Pulmonary artery endothelial cell (primary cell): ENCODE measurements around the gene ADAM19. TPM values are rescaled to one million over a fixed set of nuclear protein-coding genes. Genes with fewer than 3 reads are reported as not detected.
A peak's percentile ranks its signal among the peaks of the same experiment; 100 is the strongest.
"Not testable (repeated sequence)": the region's sequence is repeated elsewhere in the genome, so short reads cannot be mapped to it uniquely, and the experiment has no call there.

Experiments
- DNase-seq: peaks from one replicate; pipeline ENCODE4 v3.0.0-alpha.2; 2011; ENCODE audit warnings: low read depth, low spot score
- total RNA-seq: library from RNA; depleted of rRNA; stranded (reverse); fragments of >200 nt; gene quantifications from 2 replicates; pipeline ENCODE4 v1.2.3, GENCODE V29; 2014

The ADAM19 gene
- total RNA-seq, 1 donor from 2014 or later, result 33.2 TPM

DNA sequence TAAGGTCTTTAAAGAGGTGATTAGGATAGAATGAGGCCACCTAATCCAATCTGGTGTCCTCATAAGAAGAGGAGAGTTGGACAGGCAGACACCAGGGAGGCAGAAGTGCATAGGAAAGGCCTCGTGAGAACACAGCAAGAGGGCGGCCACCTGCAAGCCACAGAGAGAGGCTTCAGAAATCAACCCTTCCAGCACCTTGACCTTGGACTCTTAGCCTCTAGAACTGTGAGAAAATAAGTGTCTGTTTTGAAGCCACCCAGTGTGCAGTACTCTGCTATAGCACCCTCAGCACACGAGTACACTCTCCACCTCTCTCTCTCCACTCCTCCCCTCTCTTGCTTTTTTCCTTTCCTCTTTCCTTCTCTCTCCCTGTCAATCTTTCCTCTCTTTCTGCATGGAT, 88.7 kb downstream of the ADAM19 start:
- DNase-seq, result no peak

DNA sequence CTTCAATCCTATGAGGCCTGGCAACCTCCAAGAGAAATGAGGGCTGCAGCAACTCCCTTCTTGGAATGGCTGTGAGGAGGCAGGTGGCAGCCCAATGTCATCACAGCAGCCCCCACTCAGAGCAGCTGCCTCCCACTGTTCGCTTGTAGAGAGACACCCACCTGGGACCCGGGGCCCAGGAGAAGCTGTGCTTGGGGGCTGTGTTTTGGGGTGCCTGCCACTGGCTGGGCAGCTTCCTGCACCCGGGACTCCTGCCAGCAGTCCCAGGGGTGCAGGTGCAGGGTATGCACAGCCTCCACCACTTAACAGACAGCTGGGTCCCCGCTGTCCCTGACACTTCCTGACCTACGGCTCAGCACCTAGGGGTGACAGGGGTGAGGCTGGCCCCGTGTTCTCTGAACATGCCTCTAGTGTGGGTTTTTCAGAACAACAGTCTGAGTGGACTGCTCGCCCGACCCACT, 89.3 kb downstream of the ADAM19 start:
- no peak for DNase-seq

DNA sequence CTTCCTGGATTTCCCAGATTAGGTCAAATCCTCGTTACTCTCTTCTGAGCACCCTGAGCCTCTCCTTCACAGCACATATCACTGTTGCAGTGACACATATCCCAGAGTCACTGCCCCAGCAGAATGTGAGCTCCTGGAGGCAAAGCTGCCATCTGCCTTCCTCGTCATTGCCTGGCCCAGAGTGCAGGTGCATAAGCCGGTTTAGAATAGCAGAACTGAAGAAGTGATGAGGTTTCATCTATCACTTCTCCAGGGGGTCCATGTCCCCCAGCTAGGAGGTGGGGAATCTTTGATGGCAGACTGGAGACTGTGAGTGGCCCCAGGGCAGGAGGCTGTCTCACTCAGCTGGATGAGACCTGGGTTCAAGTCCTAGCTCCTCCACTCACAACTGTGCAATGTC, 89.8 kb downstream of the ADAM19 start:
- no peak for DNase-seq

DNA sequence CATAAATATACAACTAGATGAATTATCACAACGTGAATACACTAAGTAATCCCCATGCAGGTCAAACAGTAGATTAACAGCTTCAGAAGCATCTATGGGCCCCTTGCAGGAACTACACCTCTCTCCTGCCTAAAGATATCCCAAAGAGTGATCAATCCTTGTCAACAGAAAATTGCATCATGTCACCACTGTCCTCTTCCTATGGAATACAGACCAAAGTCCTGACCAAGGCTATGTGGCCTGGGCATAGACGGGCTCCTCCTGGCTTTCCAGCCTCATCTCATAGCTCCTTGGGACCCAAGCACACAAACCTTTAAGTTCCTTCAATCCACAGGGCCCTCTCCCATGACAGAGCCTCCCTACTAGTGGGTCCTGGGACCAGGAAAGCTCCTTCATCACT, 90.2 kb downstream of the ADAM19 start:
- DNase-seq, result no peak

DNA sequence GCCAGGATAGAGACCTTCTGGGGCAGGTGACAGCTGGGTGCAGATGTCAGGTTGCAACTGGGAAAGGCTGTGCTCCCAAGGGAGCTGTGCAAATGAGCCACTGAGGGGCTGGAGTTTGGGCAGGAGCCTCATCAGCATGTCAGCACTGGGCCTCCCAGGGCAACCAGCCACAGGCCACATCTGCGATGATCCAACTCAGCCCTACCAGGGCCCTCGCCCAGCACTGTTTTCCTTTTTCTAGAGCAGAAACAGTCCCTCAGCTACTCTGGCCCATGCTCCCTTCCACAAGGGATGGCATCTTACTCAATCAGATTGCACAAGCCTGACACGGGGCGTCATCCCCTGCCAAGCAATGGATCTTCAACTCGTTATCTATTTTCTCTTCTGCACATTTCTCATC, 90.8 kb downstream of the ADAM19 start:
- DNase-seq, result no peak

DNA sequence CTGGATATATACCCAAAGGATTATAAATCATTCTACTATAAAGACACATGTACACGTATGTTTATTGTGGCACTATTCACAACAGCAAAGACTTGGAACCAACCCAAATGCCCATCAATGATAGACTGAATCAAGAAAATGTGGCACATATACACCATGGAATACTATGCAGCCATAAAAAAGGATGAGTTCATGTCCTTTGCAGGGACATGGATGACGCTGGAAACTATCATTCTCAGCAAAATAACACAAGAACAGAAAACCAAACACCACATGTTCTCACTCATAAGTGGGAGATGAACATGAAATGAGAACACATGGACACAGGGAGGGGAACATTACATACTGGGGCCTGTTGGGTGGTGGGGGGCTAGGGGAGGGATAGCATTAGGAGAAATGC, 92.9 kb downstream of the ADAM19 start:
- not testable (repeated sequence) for DNase-seq

DNA sequence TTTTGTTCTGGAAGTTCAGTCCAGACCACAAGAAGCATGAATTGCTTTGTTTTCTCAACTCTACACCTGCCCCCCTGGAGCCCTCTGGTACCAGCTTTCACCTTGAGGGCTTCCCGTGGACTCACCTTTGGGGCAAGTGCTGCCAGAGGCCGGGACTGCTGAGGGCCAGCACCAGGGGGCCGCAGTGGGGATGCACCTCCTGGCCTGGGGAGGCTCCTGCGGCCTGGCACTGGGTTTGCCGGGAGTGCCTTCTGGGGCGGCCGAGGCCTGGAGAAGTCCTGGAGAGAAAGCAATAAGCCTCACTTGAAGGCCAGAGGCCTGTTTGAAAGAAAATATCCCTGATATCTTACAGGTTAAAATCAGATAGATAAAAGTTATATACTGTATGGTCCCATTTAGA, 93.9 kb downstream of the ADAM19 start:
- no peak for DNase-seq

DNA sequence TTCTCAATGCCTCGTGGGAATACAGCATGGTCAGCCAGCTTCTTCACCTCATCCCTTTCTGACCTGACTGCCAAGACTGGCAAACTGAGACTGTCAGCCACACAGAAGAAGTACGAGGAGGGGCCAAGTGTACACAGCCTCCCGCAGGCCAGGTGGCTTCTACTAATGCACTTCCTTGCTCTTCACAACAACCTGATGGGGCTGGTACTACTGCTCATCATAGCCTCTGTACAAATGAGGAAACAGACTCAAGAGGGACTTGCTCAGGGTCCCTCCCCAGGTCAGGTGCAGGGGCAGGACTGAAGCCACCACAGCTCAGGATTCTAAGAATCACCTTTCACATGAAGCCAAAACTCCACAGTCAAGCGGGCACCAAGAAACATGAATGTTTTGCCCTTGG, 94.3 kb downstream of the ADAM19 start:
- no peak for DNase-seq

DNA sequence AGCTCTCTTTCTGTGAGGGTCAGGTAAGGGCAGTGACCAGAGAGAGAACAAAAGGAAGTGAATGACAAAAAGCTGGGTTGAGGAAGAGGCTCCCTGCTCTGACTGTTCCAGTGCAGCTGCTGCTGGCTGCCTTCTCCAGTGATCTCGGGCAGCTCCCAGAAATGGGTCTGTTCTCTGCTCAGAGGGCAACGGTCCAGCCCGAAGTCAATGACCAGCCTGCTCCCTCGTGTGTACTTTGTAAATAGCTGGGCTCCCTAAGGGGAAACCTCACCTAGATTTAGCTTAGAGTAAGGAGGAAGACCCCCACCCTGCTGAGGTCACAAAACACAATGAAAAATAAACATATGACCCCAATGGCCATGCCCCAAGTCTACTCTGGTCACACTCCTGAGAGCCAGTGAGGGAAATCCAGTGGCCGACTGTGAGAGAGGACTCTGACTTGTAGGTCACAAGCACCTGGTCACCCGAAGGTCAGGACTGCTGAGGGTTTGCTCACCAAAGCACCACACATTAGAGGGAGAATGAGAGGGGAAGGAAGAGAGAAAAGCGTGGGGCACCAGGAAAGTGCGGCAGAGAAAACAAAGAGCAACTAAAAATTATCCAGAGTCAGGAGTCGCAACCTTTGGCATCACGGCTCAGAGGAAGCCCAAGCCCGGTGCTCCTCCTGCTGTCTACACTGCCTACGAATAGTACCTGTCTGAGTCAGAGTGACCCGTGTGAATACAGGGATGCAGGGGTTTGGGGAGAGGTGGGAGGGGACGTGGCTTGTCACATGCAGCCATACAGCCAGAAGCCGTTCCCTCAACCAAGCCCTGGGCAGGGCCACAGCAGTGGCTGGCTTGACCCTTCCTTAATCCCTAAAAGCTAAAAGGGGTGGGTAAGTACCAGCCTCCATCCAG, 95.7 kb downstream of the ADAM19 start:
- no peak for DNase-seq

DNA sequence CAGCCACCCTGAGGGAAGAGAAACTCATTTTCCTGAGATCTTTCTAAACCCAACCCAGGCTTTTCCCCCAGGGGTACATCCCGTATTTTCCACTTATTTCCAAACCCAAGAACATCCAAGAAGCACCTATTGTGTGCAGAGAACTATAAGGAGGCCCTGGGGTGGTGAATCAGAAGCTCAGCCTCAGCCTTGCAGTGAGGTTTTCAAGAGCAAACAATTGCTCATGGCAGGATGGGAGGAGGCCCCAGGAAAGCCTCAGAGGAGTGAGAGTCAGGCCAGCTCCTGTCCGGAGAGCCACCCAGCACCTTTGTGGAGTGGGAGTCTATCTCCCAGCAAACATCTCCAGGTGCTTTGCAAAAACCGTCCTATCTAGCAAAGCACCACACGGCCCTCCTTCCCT, 96.4 kb downstream of the ADAM19 start:
- no peak for DNase-seq

DNA sequence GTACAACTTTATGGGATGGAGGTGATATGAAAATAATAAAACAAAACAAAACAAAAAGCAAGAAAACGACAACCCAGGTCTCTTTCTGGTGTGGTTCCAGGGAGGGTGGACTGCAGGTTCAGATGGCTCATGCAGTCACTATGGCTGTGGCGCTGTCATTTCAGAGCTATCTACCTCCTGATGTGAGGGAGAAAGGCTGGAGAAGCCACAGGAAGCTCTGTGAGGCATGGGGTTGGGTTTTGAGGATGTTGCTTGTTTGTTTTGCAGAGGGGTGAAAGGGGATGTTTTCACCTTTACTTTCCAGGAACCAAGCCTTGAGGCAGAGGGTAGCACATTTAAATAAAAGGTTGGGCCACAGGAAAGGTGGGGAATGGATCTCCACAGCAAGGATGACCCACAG, 96.8 kb downstream of the ADAM19 start:
- no peak for DNase-seq

DNA sequence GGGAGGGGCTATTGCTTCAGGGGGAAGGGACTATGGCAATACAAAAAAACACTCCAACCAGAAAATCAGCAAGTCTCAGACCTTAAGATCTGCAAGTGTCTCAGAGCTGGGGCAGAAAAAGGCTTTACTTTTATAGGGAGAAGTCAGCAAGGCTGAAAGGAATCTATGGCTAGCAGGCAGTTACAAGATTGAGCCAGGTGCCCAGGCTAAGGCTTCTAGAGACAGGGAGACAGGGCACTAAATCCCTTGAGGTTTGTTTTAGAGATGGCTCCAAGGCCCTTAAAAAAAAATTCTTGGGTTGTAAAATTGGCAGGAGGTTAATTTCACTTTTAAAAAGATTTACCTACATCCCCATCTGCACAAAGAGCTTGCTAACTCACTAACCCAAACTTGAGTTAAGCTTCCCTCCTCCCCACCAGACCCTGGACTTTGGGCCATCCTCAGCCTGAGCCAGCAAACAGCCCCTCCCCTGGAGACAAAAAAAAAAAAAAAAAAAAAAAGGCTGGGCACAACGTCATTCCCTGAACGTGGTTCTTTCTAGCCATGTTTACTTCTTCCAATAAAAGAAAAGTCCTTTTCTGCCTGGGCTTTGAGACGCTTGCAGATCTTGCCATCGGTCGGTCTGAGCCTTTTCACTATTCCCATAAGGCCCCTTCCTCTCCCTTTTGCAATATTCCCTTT, 97.6 kb downstream of the ADAM19 start:
- no peak for DNase-seq

DNA sequence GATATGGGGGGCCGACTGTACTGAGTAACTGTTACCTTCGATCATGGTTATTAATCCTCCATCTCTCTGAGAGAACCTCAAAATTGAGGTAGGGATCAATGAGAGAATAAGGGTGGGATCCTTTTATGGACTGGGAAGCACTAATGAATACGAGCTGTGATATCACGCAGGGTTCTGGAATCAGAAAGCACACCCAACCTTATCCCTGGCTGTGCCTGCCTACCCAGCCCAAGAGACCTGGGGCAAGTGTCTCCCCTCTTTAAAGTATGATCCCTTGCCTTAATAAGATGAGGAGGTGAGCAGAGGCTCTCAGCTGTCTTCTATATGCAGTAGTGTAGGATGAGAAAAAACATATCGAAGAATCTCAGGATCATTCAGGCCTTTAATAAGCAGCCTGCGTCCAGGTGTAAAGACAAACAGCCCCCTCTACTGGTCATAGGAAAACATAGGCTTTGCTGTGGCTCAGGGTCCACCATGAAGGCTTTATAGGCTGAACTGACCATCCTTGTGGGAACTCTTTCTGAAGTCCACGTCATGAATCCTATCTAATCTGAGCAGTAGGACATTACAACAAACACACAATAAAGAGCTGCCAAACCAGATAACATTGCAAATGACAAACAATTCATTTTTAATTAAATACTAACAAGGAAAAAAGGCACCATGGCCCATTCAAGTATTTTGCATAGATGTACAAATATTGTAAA, 98.7 kb downstream of the ADAM19 start:
- peak; percentile 13 for DNase-seq

DNA sequence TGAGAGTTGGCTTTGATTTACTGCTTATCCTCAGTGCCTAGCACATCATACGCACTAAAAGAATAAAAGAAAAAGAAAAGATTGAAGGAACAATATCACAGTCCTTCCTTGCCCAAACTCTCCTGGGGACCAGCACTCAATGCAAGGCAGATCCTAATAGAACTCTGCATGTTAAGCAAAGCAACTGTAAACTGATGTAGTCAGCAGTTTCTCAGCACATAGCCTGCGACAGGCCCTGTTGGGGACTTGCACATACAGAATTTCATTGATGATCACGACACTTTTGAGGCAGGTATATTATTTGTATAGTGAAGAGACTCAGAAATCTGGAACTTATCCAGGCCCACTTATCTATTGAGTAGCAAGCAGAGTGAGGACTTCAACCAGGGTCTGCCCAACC, 100.1 kb downstream of the ADAM19 start:
- no peak for DNase-seq

DNA sequence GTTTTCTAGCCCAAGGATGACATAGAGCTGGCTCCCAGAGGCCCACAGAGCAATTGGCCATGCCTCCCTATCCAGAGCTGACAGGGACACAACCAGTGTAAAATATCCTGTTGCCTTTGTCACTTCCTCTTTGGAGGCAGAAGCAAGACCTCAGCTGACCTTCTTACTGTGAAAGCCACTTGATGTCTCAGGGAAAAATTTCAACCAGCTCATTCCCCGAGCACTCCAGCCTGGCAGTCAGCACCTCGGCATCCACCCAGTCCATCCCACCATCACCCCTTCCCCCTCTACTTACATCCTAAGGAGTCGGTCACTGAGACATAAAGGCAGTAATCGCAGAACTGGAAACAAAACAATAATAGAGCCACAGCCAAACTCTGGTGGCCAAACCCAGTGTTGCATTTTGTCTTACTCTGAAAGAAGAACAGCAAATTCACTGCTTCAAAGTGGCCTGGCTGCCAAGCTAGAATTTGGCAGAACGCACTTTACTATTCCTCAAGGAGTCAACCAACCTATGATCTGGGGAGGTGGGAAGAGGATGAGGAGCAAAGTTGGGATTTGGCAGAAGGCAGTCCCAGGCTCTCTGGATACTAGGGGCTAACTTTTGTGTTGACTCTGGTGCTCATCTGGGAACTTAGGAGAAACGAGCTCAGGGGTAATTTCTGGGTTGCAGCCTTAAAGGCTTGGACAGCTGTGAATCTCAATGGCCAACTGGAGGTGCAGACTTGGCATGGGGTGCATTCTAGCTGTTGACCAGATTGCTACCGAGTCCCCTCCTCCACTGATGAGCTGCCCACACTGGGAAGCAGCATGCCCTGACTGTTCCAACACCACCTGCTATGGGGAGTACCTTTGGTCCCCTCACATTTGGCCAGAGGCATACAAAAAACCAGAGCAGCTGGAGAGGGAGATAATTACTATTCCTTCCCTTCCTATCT, 101.9 kb downstream of the ADAM19 start:
- DNase-seq, result no peak

DNA sequence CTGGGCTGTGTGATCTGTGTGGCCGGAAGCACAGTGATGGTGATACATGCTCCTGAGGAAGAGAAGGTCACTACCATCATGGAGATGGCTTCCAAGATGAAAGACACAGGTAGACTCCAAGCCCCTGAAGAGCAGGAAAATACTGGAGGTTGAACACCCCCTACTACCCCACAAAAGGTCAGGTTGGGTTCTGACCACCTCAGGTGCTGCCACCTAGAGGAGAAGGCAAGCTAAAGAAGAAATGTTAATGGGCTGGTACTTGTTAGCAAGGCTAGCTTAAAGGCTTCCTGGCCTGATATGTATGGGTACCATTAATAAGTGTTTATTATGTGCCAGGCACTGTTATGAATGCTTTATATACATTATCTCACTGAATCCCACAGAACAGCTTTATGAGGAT, 103.9 kb downstream of the ADAM19 start:
- DNase-seq, result no peak

DNA sequence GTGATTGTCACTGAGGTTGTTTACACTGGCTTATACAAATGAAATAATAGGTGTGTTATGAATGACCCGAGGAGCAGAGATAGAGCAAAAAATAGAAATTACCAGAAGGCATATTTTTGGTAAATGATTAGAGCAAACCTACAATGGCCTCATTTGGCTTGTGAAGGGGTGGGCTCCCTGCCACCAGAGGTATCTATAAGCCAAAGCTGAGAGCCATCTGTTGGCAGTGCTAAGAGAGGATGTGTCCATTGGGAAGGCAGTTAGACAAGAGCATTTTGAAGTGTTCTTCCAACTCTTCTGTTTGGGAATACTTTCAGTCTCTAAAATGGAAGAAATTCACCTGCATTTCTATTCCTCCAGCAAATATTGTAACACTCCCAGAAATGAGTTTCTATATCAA, 104.9 kb downstream of the ADAM19 start:
- no peak for DNase-seq

DNA sequence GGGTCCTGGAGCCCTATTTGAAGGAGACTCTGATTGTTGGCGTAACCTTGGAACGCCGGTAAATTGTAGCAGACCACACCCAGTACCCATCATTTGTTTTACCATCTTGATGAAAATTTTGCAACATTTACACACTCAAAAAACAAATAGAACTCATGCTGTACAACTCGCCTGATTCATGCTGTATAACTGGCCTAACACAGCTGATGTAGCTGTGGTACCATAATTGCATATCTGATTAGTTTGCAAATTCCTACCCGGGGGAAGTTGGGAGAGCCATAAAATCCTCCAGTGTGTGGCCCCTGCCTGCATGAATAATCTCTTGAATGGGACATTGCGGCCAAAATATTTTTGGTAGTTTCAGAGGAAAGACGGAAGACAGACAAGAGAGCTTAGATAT, 105.9 kb downstream of the ADAM19 start:
- DNase-seq, result no peak

DNA sequence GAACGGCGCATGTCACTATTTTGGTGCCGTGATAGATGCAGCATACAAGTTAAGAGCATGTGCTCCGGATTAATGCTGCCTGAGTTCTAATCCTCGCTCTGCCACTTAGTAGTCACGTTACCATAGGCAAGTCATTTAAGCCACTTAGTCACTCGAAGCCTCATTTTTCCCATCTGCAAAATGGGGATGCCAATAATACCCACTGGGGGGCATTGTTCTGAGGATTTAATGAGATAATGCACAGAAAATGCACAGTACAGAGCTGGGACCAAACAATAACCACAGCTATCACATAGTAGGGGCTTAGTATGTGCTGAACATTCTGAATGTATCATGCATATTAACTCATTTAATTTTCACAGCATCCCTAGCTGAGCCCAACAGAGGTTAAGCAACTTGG, 106.5 kb downstream of the ADAM19 start:
- DNase-seq, result no peak

DNA sequence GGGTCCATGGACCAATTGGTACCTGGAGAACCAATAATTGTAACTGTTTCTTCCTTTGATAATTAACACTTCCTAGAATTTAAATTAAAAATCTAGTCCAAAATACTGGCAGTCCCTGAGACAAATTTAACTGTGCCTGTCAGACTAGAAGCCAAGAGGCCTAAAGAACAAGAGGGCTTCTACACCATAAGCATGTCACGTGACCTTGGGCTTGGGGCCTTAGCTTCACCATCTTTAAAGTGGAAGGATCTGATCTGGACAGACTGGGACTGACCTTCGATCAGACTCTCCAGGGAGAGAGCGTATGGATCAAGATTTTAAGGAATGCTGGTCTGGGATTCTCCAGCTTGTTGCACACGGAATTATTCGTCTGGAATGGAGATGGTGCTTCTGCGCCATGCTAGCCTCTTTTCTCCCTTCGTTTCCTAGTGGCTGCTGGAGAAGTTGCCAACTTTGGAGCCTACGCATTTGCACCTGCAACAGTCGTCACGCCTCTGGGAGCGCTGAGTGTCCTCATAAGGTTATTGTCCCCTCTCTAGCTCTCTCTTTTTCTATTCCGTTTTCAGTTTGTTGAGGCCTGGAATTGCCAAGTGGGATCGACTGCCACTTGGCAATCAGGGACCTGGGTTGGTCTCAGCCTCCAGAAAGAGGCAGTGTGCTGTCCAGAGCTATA, 107.1 kb downstream of the ADAM19 start:
- DNase-seq, result no peak
